Caco-2 (cell line): Measurements from ENCODE around the gene RPL11. TPM values are rescaled to one million over a fixed set of nuclear protein-coding genes. Genes with fewer than 3 reads are reported as not detected.
A peak's percentile ranks its signal among the peaks of the same experiment; 100 is the strongest.
"Not testable (repeated sequence)": the region's sequence is repeated elsewhere in the genome, so short reads cannot be mapped to it uniquely, and the experiment has no call there.

Experiments used
- BruUV-seq: library from RNA; stranded (reverse); fragments of 400-500 nt; replicated peaks from 2 replicates; lab custom pipeline; 2021; lab: Mats Ljungman, UMichigan
- CTCF ChIA-PET: fragments of 300-600 bp; sonication (Branson Sonifier 250); formaldehyde crosslinking; loops from one replicate; lab custom pipeline; 2022; ENCODE audit warnings: antibody characterized with exemption; lab: Charles Lee
- POLR2A ChIA-PET: fragments of 300-600 bp; sonication (Branson Sonifier 250); formaldehyde crosslinking; loops from one replicate; lab custom pipeline; 2022; ENCODE audit warnings: antibody characterized with exemption; lab: Charles Lee
- DNase-seq, 2 experiments: peaks; one replicate each; pipeline versions ENCODE4 v3.0.0 to v3.0.0-alpha.2; 2020 to 2022
- H3K27me3 ChIP-seq: replicated peaks from 2 replicates; pipeline ENCODE4 v1.6.0; 2011; ENCODE audit warnings: low read length; ENCODE audit not compliant: control insufficient read depth, insufficient read depth
- H3K36me3 ChIP-seq: 2 replicates; pipeline ENCODE4 v1.5.1; 2011; ENCODE audit warnings: low read length; ENCODE audit not compliant: control insufficient read depth, insufficient read depth
- H3K4me1 ChIP-seq: fragments of 250-450 bp; sonication (Bioruptor Pico); 2 replicates; pipeline ENCODE4 v1.5.1; 2020; ENCODE audit warnings: mild to moderate bottlenecking
- H3K4me3 ChIP-seq: 2 replicates; pipeline ENCODE4 v1.5.1; 2011; ENCODE audit warnings: low read depth, mild to moderate bottlenecking, control low read depth, low read length
- H3K9me3 ChIP-seq: fragments of 250-450 bp; sonication (Bioruptor Pico); 2 replicates; pipeline ENCODE4 v1.5.1; 2020; ENCODE audit warnings: mild to moderate bottlenecking, moderate library complexity
- H3K27ac Mint-ChIP-seq: one replicate; pipeline ENCODE4 v1.8.0; 2022; ENCODE audit warnings: mixed read lengths; ENCODE audit not compliant: unreplicated experiment
- H3K27me3 Mint-ChIP-seq: one replicate; pipeline ENCODE4 v1.8.0; 2022; ENCODE audit warnings: mixed read lengths; ENCODE audit not compliant: insufficient read depth, unreplicated experiment
- H3K36me3 Mint-ChIP-seq: one replicate; pipeline ENCODE4 v1.8.0; 2022; ENCODE audit warnings: mild to moderate bottlenecking, mixed read lengths; ENCODE audit not compliant: insufficient read depth, unreplicated experiment
- H3K4me1 Mint-ChIP-seq: one replicate; pipeline ENCODE4 v1.8.0; 2022; ENCODE audit warnings: low read depth, mixed read lengths; ENCODE audit not compliant: unreplicated experiment
- H3K4me3 Mint-ChIP-seq: one replicate; pipeline ENCODE4 v1.8.0; 2022; ENCODE audit warnings: mild to moderate bottlenecking, moderate library complexity, mixed read lengths; ENCODE audit not compliant: unreplicated experiment
- H3K9me3 Mint-ChIP-seq: one replicate; pipeline ENCODE4 v1.8.0; 2022; ENCODE audit warnings: mixed read lengths; ENCODE audit not compliant: unreplicated experiment
- intact Hi-C: fragments of 100-400 bp; cut with micrococcal nuclease; formaldehyde crosslinking; loops from one replicate; pipeline ENCODE4 v1.10.0; 2022; ENCODE audit not compliant: unreplicated experiment
- total RNA-seq: library from RNA; stranded (reverse); gene quantifications from 2 replicates; pipeline ENCODE4 v1.2.3, GENCODE V29; 2022
- TF ChIP-seq, protein P1 (sequence below), 2 experiments: fragments of 200-600 bp in 1 of 2; IDR thresholded peaks; 1 replicate in 1 of 2; 2 replicates in 1 of 2; pipeline versions ENCODE4 v1.5.1 to v1.8.0; 2011 to 2022; ENCODE audit warnings: antibody characterized with exemption in 1 of 2, control low read depth in 1 of 2, inconsistent platforms in 1 of 2, low read depth in 1 of 2, low read length in 1 of 2, mild to moderate bottlenecking in 1 of 2, moderate library complexity in 1 of 2; ENCODE audit not compliant: insufficient read depth in 1 of 2, severe bottlenecking in 1 of 2, unreplicated experiment in 1 of 2

The RPL11 gene
- total RNA-seq, 1 experiment from 2014 or later: 1,040 TPM

DNA sequence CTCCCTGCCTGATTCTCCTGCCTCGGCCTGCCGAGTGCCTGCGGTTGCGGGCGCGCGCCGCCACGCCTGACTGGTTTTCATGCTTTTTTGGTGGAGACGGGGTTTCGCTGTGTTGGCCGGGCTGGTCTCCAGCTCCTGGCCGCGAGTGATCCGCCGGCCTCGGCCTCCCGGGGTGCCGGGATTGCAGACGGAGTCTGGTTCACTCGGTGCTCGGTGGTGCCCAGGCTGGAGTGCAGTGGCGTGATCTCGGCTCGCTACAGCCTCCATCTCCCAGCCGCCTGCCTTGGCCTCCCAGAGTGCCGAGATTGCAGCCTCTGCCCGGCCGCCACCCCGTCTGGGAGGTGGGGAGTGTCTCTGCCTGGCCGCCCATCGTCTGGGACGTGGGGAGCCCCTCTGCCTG, 3.3 kb upstream of the RPL11 start:
- H3K27ac Mint-ChIP-seq, H3K9me3 Mint-ChIP-seq, H3K9me3 ChIP-seq, H3K27me3 Mint-ChIP-seq, intact Hi-C loops, H3K4me1 ChIP-seq, POLR2A ChIA-PET, H3K36me3 ChIP-seq, DNase-seq, H3K27me3 ChIP-seq, BruUV-seq, CTCF ChIA-PET, H3K4me1 Mint-ChIP-seq, H3K4me3 Mint-ChIP-seq, H3K4me3 ChIP-seq: not testable (repeated sequence)
- H3K36me3 Mint-ChIP-seq: peaks cover 20% of the 10 kb centered on the region

DNA sequence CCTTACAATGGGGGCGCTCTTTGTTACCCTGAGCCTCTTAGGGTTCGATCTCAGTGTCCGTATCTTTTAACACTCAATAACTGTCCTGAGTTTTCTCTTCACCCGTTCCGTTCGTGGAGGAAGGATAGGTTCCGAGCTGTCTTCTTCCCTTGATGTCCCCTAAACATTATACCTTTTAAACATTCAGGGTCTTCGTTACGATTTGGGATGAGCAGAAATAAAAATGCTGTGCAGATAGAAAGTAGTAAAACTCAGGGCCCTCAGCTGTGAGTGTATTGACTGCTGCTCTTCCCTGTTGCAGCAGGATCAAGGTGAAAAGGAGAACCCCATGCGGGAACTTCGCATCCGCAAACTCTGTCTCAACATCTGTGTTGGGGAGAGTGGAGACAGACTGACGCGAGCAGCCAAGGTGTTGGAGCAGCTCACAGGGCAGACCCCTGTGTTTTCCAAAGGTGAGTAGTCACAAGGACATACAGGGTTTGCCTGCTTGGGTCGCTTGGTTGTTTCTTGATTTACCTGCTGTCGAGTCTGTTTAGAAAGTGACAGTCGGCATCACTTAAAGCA, 784 bp downstream of the RPL11 start:
- intact Hi-C loops: loop anchor here (1.0 to 5.0 kb wide), 2 partner anchors 50 to 59 kb away; partner anchors contain the start of gene ELOA
- Mint-ChIP-seq H3K9me3 (no peaks in the 10 kb centered on the region), H3K4me1 (peaks cover 26% of the 10 kb centered on the region), H3K27ac (peak overlapping the region; percentile 85), H3K36me3 (peaks cover 61% of the 10 kb centered on the region), H3K27me3 (no peaks in the 10 kb centered on the region), H3K4me3 (peak overlapping the region; percentile 78)
- Histone ChIP-seq H3K4me3 (peak overlapping the region; percentile 54), H3K4me1 (peaks cover 13% of the 10 kb centered on the region), H3K9me3 (no peaks in the 10 kb centered on the region), H3K27me3 (no peaks in the 10 kb centered on the region), H3K36me3 (peaks cover 6% of the 10 kb centered on the region)
- POLR2A ChIA-PET: interaction anchor here (0.7 kb wide), 1 partner anchor 161 kb away, joined by 8 read pairs; no protein-coding TSS in a partner anchor
- DNase-seq: no peak
- CTCF ChIA-PET: interaction anchor here (0.5 to 1.2 kb wide), 5 partner anchors 10 to 392 kb away, joined by 3 to 10 read pairs (median 6); no protein-coding TSS in a partner anchor
- TF ChIP-seq, protein P1, sequence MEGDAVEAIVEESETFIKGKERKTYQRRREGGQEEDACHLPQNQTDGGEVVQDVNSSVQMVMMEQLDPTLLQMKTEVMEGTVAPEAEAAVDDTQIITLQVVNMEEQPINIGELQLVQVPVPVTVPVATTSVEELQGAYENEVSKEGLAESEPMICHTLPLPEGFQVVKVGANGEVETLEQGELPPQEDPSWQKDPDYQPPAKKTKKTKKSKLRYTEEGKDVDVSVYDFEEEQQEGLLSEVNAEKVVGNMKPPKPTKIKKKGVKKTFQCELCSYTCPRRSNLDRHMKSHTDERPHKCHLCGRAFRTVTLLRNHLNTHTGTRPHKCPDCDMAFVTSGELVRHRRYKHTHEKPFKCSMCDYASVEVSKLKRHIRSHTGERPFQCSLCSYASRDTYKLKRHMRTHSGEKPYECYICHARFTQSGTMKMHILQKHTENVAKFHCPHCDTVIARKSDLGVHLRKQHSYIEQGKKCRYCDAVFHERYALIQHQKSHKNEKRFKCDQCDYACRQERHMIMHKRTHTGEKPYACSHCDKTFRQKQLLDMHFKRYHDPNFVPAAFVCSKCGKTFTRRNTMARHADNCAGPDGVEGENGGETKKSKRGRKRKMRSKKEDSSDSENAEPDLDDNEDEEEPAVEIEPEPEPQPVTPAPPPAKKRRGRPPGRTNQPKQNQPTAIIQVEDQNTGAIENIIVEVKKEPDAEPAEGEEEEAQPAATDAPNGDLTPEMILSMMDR (IDR thresholded peaks at IDR 0.05; ENCODE audit: insufficient read depth in 1 of 2, low read depth in 1 of 2, low read length in 1 of 2, severe bottlenecking in 1 of 2, unreplicated experiment in 1 of 2): no peak
- BruUV-seq: no TSS peak

DNA sequence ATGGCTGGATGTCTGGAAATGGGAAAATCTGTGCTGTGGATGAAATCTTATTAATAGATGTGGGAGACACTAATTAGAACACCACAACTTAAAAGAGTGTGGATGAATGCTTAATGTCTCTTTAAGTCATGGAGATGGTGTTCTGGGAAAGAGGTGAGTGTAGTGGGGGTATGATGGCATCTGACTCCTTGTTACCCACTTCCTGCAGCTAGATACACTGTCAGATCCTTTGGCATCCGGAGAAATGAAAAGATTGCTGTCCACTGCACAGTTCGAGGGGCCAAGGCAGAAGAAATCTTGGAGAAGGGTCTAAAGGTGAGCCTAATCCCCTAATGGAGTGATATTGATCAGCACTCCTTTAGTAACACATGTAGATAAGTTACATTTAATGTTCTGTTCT, 2.0 kb downstream of the RPL11 start:
- H3K36me3 Mint-ChIP-seq: peaks cover 73% of the 10 kb centered on the region

More for the DNA sequence above, 2.0 kb downstream of the RPL11 start:
- Histone ChIP-seq H3K9me3 (no peaks in the 10 kb centered on the region), H3K27me3 (no peaks in the 10 kb centered on the region), H3K4me3 (no peak overlapping the region; the same call in 1 of the 2 replicates), H3K4me1 (peaks cover 13% of the 10 kb centered on the region), H3K36me3 (peaks cover 6% of the 10 kb centered on the region)
- Mint-ChIP-seq H3K9me3 (no peaks in the 10 kb centered on the region), H3K4me1 (peaks cover 26% of the 10 kb centered on the region), H3K4me3 (peak overlapping the region; percentile 78), H3K27me3 (no peaks in the 10 kb centered on the region), H3K27ac (peak overlapping the region; percentile 85)
- intact Hi-C loops: loop anchor here (5.0 kb wide), 1 partner anchor 49 kb away; the partner anchor contains the start of gene ELOA
- ChIA-PET POLR2A (no interaction called here), CTCF (interaction anchor here (0.7 kb wide), 1 partner anchor 56 kb away, joined by 3 read pairs; no protein-coding TSS in a partner anchor)
- no TSS peak for BruUV-seq
- TF ChIP-seq, protein P1 (IDR thresholded peaks at IDR 0.05; ENCODE audit: insufficient read depth in 1 of 2, low read depth in 1 of 2, low read length in 1 of 2, severe bottlenecking in 1 of 2, unreplicated experiment in 1 of 2): no peak
- no peak for DNase-seq
